Measurements from ENCODE around the gene PDE1C. TPM values are rescaled to one million over a fixed set of nuclear protein-coding genes. Genes with fewer than 3 reads are reported as not detected.

Gene PDE1C
- total and polyA plus RNA-seq, 2 of the 4 experiments (the other 2 are of a cell fraction) = 14.2 to 61.5 TPM

DNA sequence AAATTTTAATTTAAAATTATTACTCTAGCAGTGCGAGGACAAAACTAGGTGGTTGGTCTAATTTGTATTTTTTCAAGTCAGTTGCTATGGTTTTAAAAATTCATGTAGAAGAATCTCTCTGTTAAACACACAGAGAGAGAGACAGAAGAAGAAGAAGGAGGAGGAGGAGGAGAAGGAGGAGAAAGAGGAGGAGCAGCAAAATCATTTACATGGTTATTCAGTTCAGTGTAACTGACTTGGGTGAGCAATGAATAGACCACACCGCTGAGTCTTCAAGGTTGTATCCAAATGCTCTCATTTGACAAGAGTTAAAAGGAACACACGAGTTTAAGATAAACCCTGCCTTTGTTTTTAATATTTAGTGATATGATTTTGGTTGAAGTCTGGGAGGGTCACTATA is 131.1 kb downstream of the PDE1C start:
- Histone ChIP-seq H3K9me1 (ENCODE audit: insufficient read depth, low read length) (no peaks in the 10 kb centered on the region), H3K23ac (ENCODE audit: low read depth, low read length) (no peak overlapping the region), H2BK120ac (ENCODE audit: low read depth, low read length) (peak overlapping the region; percentile 45; the same call in 1 of the 2 replicates), H2AK5ac (ENCODE audit: low read depth, low read length) (peak overlapping the region; percentile 49; the same call in 1 of the 2 replicates), H3K56ac (ENCODE audit: extremely low read depth, insufficient read depth, low read length) (no peak overlapping the region), H3K36me3 (ENCODE audit: control insufficient read depth, insufficient read depth, low read length) (no peaks in the 10 kb centered on the region), H3K14ac (replicated peaks; ENCODE audit: low read depth, low read length) (no peak overlapping the region; the same call in 1 of the 2 replicates), H3K79me1 (ENCODE audit: low read depth in 1 of 2, low read length in 2 of 2) (peaks cover 15 to 31% of the 10 kb centered on the region in 2 experiments), H4K8ac (ENCODE audit: low read depth in 2 of 2, low read length in 2 of 2) (no peak overlapping the region), H3K9me3 (ENCODE audit: control insufficient read depth, insufficient read depth, low read length) (no peaks in the 10 kb centered on the region), H2AK9ac (replicated peaks; ENCODE audit: low read depth, low read length, poor library complexity) (no peak overlapping the region), H3K27me3 (ENCODE audit: control insufficient read depth, insufficient read depth, low read length) (no peaks in the 10 kb centered on the region), H2BK5ac (ENCODE audit: low read depth, low read length, poor library complexity, severe bottlenecking) (peak overlapping the region; percentile 63), H3K4me3 (ENCODE audit: insufficient read depth, low read depth, low read length) (no peak overlapping the region), H4K5ac (ENCODE audit: low read depth, low read length) (peak overlapping the region; percentile 24; the same call in 1 of the 2 replicates), H2BK20ac (ENCODE audit: low read depth, low read length) (peak overlapping the region; percentile 49; the same call in 1 of the 2 replicates), H4K91ac (ENCODE audit: insufficient read depth, low read depth, low read length) (peak overlapping the region; percentile 30; the same call in 1 of the 2 replicates), H3K4ac (ENCODE audit: low read depth, low read length) (peak overlapping the region; percentile 39; the same call in 1 of the 2 replicates), H4K20me1 (ENCODE audit: insufficient read depth, low read length) (no peaks in the 10 kb centered on the region), H3K4me2 (ENCODE audit: low read depth, low read length) (peak overlapping the region; percentile 34; the same call in 1 of the 2 replicates), H3K9ac (ENCODE audit: low read depth, low read length) (no peak overlapping the region), H3K27ac (ENCODE audit: insufficient read depth, low read length) (no peak overlapping the region), H3K18ac (ENCODE audit: low read depth, low read length) (peak overlapping the region; percentile 62; the same call in 1 of the 2 replicates), H2BK15ac (ENCODE audit: low read depth, low read length) (peak overlapping the region; percentile 47; the same call in 1 of the 3 replicates), H2AFZ (replicated peaks; ENCODE audit: low read length, poor library complexity) (no peak overlapping the region), H3K4me1 (ENCODE audit: control insufficient read depth, insufficient read depth, low read length) (peaks cover 3% of the 10 kb centered on the region; the same call in 1 of the 2 replicates)
- no peak for TF ChIP-seq RAD21 (IDR thresholded peaks at IDR 0.05; ENCODE audit: low read length)
- ChIA-PET POLR2A (ENCODE audit: unreplicated experiment) (no interaction called here), CTCF (no interaction called here)
- in situ Hi-C loops (cut with MboI; ENCODE audit: low sequenced_read_pairs) = no loop called here
- BruUV-seq (replicated peaks) = no TSS peak
- dilution Hi-C loops (cut with HindIII; ENCODE audit: low sequenced_read_pairs, unreplicated experiment) = no loop called here
- ATAC-seq (ENCODE audit: low read depth) (no peak), DNase-seq (no peak)
- intact Hi-C loops (cut with micrococcal nuclease) = no loop called here
- no CpG with 5 or more reads among the region's 3 CpGs for WGBS, 2 experiments (ENCODE audit: extremely low coverage in 2 of 2, insufficient read length in 1 of 2)

Data from IMR-90 (cell line).